Measurements from ENCODE around the gene GLCCI1.

- TF ChIP-seq CTCF (IDR thresholded peaks at IDR 0.05; ENCODE audit: low read depth, low read length) (no peak), EZH2phosphoT487 (IDR thresholded peaks at IDR 0.05; ENCODE audit: low read depth) (no peak)
Measured at GRCh38 chr7:8085420-8085819, 116.8 kb downstream of the GLCCI1 start.
